ENCODE measurements around the gene ITPKB. TPM values are rescaled to one million over a fixed set of nuclear protein-coding genes. Genes with fewer than 3 reads are reported as not detected.
"Not testable (repeated sequence)": the region's sequence is repeated elsewhere in the genome, so short reads cannot be mapped to it uniquely, and the experiment has no call there.

ITPKB gene
- total RNA-seq, 1 donor from 2014 or later, result 13.7 TPM

GRCh38 chr1:226754097-226754496 lies 15.0 kb upstream of the ITPKB start:
- peaks cover 18% of the 10 kb centered on the region for H3K4me1 Mint-ChIP-seq
- TF ChIP-seq CTCF (conservative IDR thresholded peaks at IDR 0.05), result no peak
- H3K4me3 Mint-ChIP-seq, result no peak overlapping the region

GRCh38 chr1:226751703-226752102 lies 12.6 kb upstream of the ITPKB start:
- TF ChIP-seq CTCF (conservative IDR thresholded peaks at IDR 0.05), result no peak

More at GRCh38 chr1:226754097-226754496, 15.0 kb upstream of the ITPKB start:
- Mint-ChIP-seq H3K36me3 (ENCODE audit: low read depth) (no peaks in the 10 kb centered on the region), H3K9me3 (no peaks in the 10 kb centered on the region), H3K27me3 (ENCODE audit: low read depth) (no peaks in the 10 kb centered on the region), H3K27ac (ENCODE audit: unreplicated experiment) (no peak overlapping the region)
- DNase-seq (ENCODE audit: low read depth, low spot score), result no peak

GRCh38 chr1:226751214-226751613 lies 12.1 kb upstream of the ITPKB start:
- TF ChIP-seq CTCF (conservative IDR thresholded peaks at IDR 0.05), result no peak

More at GRCh38 chr1:226751703-226752102, 12.6 kb upstream of the ITPKB start:
- no peaks in the 10 kb centered on the region for H3K27me3 Mint-ChIP-seq (ENCODE audit: low read depth)
- H3K27ac Mint-ChIP-seq (ENCODE audit: unreplicated experiment), result no peak overlapping the region
- DNase-seq (ENCODE audit: low read depth, low spot score), result no peak
- H3K4me3 Mint-ChIP-seq, result no peak overlapping the region
- peaks cover 18% of the 10 kb centered on the region for H3K4me1 Mint-ChIP-seq
- no peaks in the 10 kb centered on the region for H3K9me3 Mint-ChIP-seq
- H3K36me3 Mint-ChIP-seq (ENCODE audit: low read depth), result no peaks in the 10 kb centered on the region

GRCh38 chr1:226749467-226749866 lies 10.4 kb upstream of the ITPKB start:
- no peaks in the 10 kb centered on the region for H3K36me3 Mint-ChIP-seq (ENCODE audit: low read depth)
- peaks cover 11% of the 10 kb centered on the region for H3K4me1 Mint-ChIP-seq
- H3K4me3 Mint-ChIP-seq, result no peak overlapping the region

More at GRCh38 chr1:226751214-226751613, 12.1 kb upstream of the ITPKB start:
- Mint-ChIP-seq H3K9me3 (no peaks in the 10 kb centered on the region), H3K36me3 (ENCODE audit: low read depth) (no peaks in the 10 kb centered on the region), H3K27ac (ENCODE audit: unreplicated experiment) (no peak overlapping the region), H3K4me3 (no peak overlapping the region), H3K4me1 (peaks cover 18% of the 10 kb centered on the region), H3K27me3 (ENCODE audit: low read depth) (no peaks in the 10 kb centered on the region)
- no peak for DNase-seq (ENCODE audit: low read depth, low spot score)

DNA sequence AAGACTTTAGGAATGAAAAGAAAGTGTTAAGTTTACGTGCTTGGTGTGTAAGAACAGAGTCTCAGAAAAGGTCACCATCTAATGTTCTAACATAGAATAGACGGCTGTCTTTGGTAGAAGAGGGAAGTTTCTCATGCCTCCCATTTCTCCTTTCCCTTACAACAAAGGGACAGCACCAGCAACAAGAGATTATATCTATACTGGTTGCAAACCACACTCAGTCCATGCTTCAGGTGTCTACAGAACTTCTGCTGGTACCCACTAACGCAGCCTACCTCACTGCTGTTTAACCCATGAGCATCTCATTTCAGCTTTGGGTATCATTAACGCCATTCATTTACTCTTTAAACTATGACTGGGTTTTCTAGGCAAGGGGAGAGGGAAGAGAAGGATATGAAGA lies 9.2 kb upstream of the ITPKB start:
- Mint-ChIP-seq H3K36me3 (ENCODE audit: low read depth) (no peaks in the 10 kb centered on the region), H3K4me3 (no peak overlapping the region), H3K27ac (ENCODE audit: unreplicated experiment) (no peak overlapping the region), H3K4me1 (peaks cover under 1% of the 10 kb centered on the region), H3K27me3 (ENCODE audit: low read depth) (no peaks in the 10 kb centered on the region), H3K9me3 (peaks cover 2% of the 10 kb centered on the region)
- DNase-seq (ENCODE audit: low read depth, low spot score), result no peak
- no peak for TF ChIP-seq CTCF (conservative IDR thresholded peaks at IDR 0.05)

More at GRCh38 chr1:226749467-226749866, 10.4 kb upstream of the ITPKB start:
- TF ChIP-seq CTCF (conservative IDR thresholded peaks at IDR 0.05), result no peak
- H3K27ac Mint-ChIP-seq (ENCODE audit: unreplicated experiment), result no peak overlapping the region
- no peaks in the 10 kb centered on the region for H3K9me3 Mint-ChIP-seq
- H3K27me3 Mint-ChIP-seq (ENCODE audit: low read depth), result no peaks in the 10 kb centered on the region
- DNase-seq (ENCODE audit: low read depth, low spot score), result no peak

GRCh38 chr1:226747519-226748263 lies 8.6 kb upstream of the ITPKB start:
- not testable (repeated sequence) for H3K9me3 Mint-ChIP-seq; H3K36me3 Mint-ChIP-seq (ENCODE audit: low read depth); H3K4me1 Mint-ChIP-seq; H3K4me3 Mint-ChIP-seq; H3K27ac Mint-ChIP-seq (ENCODE audit: unreplicated experiment); DNase-seq (ENCODE audit: low read depth, low spot score); H3K27me3 Mint-ChIP-seq (ENCODE audit: low read depth)
